GM06990 (cell line): ENCODE measurements around the gene USP13.

ENCODE experiments used
- DNase-seq: peaks from one replicate; pipeline ENCODE4 v3.0.0-alpha.2; 2011; ENCODE audit not compliant: insufficient read length; ENCODE audit errors: extremely low read depth
- H3K27me3 ChIP-seq: replicated peaks from 2 replicates; pipeline ENCODE4 v1.6.0; 2011; ENCODE audit warnings: low read length; ENCODE audit not compliant: control insufficient read depth, insufficient read depth
- H3K36me3 ChIP-seq: 2 replicates; pipeline ENCODE4 v1.5.1; 2011; ENCODE audit warnings: low read length; ENCODE audit not compliant: control insufficient read depth, insufficient read depth
- H3K4me3 ChIP-seq: replicated peaks from 2 replicates; pipeline ENCODE4 v1.5.1; 2011; ENCODE audit warnings: low read depth, mild to moderate bottlenecking, control low read depth, low read length
- TF ChIP-seq, protein P1 (sequence below): IDR thresholded peaks from 2 replicates; pipeline ENCODE4 v1.5.1; 2011; ENCODE audit warnings: low read length, control low read depth, mild to moderate bottlenecking, inconsistent platforms; ENCODE audit not compliant: insufficient read depth, poor library complexity, severe bottlenecking

USP13 gene

DNA sequence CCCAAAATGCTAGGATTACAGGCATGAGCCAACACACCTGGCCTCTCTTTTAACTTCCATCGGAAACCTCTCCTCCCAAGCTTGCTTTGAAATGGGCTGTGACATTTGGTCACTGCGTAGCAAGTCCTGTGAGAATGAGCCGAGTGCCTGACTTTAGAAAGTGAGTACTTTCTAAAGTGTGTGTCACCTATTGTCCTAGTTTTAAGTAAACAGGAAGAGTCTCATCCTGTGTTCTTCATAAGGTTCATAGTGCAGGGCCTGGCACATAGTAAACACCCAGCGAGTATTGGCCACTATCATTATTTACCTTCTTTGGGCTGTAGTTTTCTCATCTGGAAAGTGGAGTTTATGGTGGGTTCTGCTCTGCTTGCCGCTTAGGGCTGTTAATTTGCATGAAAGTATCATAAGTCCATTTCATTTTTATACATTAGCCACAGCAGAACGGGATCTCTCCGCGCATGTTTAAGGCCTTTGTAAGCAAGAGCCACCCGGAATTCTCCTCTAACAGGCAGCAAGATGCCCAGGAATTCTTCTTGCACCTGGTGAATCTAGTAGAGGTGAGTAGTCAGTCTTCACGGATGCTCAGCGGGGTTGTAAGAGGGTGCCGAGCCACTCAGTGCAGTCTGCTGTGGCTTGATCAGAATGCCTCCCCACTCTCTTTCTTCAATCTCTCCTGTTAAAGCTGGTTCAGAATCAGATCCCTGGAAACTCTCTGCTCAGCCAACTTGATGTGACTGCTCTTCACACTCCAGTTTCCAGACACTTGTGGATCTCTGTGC, 87.2 kb downstream of the USP13 start:
- TF ChIP-seq, protein P1, sequence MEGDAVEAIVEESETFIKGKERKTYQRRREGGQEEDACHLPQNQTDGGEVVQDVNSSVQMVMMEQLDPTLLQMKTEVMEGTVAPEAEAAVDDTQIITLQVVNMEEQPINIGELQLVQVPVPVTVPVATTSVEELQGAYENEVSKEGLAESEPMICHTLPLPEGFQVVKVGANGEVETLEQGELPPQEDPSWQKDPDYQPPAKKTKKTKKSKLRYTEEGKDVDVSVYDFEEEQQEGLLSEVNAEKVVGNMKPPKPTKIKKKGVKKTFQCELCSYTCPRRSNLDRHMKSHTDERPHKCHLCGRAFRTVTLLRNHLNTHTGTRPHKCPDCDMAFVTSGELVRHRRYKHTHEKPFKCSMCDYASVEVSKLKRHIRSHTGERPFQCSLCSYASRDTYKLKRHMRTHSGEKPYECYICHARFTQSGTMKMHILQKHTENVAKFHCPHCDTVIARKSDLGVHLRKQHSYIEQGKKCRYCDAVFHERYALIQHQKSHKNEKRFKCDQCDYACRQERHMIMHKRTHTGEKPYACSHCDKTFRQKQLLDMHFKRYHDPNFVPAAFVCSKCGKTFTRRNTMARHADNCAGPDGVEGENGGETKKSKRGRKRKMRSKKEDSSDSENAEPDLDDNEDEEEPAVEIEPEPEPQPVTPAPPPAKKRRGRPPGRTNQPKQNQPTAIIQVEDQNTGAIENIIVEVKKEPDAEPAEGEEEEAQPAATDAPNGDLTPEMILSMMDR = no peak
- H3K36me3 ChIP-seq = peaks cover 1% of the 10 kb centered on the region
- H3K27me3 ChIP-seq = no peaks in the 10 kb centered on the region
- H3K4me3 ChIP-seq = no peak overlapping the region
- no peak for DNase-seq

DNA sequence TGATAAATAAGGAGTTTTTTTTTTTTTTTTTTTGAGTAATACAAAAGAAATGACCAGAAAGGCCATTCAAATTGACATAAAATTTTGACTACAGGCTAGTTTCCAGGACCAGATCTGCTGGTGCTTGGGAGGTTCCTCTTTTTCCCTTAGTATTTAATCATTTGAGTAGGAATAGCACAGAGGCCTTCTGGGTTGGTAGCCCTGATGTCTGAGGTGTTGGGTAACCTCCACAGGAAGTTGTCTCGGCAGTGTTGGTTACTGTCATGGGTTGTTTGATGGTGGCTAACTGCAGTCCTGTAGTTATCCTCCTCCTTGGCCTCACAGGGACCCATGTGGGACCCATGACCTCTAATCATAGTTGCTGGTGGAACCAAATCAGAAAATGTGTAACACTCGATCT, 91.1 kb downstream of the USP13 start:
- DNase-seq = no peak
- TF ChIP-seq, protein P1 = no peak
- Histone ChIP-seq H3K4me3 (no peak overlapping the region), H3K36me3 (peaks cover 3% of the 10 kb centered on the region), H3K27me3 (no peaks in the 10 kb centered on the region)

DNA sequence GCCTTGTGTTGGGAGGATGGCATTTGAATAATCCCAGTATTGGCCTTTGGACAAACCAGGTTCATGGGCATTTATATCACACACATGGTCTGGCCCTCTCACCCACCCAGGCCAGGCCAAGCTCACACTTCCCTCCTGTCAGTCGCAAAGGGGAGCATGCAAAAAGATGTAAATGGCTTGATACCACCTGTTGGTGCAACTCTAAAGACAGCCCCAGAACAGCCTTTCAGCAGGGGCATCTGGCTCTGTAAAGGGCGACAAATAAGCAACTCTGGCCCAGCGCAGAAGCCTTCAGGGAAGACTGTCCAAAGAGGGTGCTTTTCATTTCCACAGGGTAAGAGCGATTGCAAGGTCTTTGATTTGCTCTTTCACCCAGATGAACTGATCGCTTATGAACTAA, 91.8 kb downstream of the USP13 start:
- DNase-seq = no peak
- no peaks in the 10 kb centered on the region for H3K27me3 ChIP-seq
- H3K4me3 ChIP-seq = no peak overlapping the region
- H3K36me3 ChIP-seq = peaks cover 3% of the 10 kb centered on the region
- TF ChIP-seq, protein P1 = no peak

DNA sequence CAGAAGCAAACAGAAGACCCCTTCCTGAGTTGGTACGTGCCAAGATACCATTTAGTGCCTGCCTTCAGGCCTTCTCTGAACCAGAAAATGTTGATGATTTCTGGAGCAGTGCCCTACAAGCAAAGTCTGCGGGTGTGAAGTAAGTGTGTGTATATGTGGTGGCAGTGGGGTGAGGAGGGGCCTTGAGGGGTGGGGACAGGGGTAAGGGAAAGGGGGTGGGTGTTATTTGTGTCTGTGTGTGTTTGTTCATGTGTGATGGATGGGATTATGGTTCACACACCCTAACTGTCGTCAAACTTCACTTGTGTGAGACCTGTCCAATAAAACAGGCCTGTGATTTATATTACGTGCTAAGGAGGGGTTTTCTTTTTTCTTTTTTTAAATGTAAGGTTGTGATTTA, 92.2 kb downstream of the USP13 start:
- Histone ChIP-seq H3K27me3 (no peaks in the 10 kb centered on the region), H3K4me3 (no peak overlapping the region), H3K36me3 (peaks cover 3% of the 10 kb centered on the region)
- TF ChIP-seq, protein P1 = no peak
- DNase-seq = no peak

DNA sequence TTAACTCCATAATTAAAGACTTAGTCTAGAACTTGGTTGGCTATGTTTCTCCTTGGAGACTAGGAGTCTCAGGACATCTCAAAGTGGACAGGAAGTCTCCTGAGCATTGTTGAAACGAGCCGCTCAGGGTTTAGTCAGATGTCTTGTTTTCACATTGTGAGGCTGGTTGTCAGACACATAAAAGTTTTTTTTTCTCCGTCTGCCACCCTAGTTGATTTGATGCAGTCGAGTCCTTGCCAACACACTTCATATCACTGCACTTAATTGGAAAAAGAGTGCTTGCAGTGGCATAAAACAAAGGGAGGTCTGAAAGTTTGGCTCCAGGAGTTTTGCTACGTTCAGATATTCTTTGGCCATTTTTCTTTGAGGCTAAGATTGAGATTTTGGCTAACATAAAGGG, 92.9 kb downstream of the USP13 start:
- H3K36me3 ChIP-seq = peaks cover 3% of the 10 kb centered on the region
- TF ChIP-seq, protein P1 = no peak
- H3K4me3 ChIP-seq = no peak overlapping the region
- no peaks in the 10 kb centered on the region for H3K27me3 ChIP-seq
- no peak for DNase-seq

DNA sequence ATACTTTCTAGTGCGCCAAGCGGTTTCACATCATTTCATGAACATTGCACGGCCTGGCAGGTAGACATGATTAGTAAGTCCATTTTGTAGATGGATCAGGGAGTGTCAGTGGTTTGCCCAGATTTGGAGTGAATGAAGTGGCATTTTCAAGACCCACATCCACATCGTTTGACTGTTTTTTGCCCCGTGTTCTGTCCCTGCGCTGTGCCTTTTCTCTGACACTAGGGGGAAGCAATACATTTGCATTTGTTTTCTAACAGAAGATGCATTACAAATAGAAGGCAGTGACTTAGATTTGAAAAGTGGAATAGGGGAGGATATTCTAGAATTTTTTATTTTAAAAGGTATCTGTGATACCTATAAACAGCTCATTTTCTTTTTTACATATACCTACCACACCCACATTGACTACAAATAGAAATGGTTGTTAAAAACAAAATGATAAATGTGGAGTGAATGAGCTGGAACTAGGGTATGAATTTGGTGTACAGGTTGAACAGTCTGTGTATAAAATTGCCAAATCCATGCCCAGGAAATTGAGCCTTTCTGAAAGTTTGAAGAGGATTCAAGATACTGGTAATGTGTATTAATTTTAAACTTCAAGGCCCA, 98.0 kb downstream of the USP13 start:
- Histone ChIP-seq H3K36me3 (peaks cover 2% of the 10 kb centered on the region), H3K27me3 (no peaks in the 10 kb centered on the region), H3K4me3 (no peak overlapping the region)
- TF ChIP-seq, protein P1 = peak; percentile 53
- no peak for DNase-seq
